SKM-1 (cell line): ENCODE measurements around the gene MGLL.

Source experiments
- DNase-seq: peaks from one replicate; lab custom pipeline; 2025; ENCODE audit not compliant: unreplicated experiment; lab: John Stamatoyannopoulos, UW

The MGLL gene

DNA sequence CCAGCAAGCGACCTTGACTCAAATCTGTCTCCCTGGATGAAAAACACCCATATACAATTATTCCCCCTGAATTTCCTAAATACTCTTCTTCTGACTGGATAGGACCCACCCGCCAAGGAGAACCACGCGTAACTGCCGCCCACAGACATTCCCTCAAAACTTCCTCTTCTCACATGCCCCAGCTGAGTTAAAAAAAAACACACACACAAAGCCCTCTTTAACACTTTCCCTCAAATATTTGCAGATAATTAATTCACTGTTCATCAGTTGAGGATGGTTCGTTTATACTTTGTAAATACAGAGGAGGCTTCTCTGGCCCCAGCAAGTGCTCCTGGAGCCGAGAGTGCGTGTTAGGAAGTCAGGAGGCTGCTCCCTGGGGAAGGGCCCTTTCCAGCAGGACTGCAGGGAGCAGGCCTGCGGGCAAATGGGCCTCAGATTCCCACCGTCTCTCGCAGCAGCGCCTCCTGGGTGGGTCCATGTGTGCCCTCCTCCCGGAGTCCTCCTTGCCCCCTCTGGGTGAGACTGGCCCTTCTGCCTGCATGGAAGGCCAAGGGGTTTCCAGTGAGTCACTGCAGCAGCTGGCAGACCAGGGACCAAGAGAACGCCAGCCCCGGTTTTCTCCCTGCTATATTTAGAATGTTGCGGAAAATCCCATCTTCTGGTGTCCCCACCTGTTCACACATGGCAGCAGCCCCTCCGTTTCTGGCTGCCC lies 46.8 kb downstream of the MGLL start:
- no peak for DNase-seq

- DNase-seq, result no peak
Measured at GRCh38 chr3:127774647-127775046, 47.7 kb downstream of the MGLL start.

DNA sequence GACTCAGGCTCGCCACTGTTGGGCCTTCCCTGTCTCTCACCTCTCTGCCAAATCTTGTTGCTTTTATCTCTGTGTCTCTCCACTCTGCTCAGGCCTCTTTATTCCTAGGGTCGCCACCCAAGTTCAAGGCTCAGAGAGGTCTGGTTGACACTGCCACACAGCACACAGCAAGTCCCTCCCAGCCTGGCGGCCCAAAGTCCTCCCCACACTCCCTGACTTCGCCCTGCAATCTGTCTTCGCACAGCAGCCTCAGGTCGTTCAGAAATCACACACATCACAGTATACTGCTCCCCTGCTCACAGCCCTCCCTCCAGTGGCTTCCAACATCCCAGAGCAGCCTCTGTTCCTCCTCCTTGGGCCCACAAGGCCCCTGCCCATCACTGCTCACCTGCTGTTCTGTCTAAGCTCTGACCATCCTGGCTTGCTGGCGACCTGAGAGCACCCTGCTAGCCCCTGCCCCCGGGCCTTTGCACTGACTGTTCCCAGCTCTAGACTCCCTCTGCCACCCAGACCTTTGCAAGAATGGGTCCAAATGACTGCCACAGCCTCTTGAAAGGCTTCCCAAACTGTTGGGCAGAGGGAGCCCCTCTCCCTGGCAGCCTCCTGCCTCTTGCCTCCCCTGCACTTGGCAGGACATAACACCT lies 48.4 kb downstream of the MGLL start:
- DNase-seq, result no peak

GRCh38 chr3:127772827-127773751 lies 49.2 kb downstream of the MGLL start:
- no peak for DNase-seq

DNA sequence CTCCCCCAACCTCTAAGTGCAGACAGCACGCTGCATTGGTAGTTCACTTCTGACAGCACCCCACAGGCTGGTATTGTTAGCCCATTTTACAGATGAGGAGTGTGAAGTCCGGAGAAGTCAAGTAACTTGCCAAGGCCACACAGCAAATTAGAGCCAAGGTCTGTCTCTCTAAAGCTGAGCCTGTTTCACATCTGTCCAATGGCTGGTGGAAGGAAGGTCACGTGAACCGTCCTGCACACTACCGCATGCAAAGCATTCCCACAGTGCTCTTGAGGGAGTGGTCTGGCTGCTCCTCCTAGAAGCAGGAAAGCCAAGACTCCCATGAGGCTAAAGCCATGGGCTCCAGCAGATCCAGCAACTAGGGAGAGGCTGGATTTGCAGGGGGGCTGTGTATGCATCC lies 50.0 kb downstream of the MGLL start:
- DNase-seq, result no peak

DNA sequence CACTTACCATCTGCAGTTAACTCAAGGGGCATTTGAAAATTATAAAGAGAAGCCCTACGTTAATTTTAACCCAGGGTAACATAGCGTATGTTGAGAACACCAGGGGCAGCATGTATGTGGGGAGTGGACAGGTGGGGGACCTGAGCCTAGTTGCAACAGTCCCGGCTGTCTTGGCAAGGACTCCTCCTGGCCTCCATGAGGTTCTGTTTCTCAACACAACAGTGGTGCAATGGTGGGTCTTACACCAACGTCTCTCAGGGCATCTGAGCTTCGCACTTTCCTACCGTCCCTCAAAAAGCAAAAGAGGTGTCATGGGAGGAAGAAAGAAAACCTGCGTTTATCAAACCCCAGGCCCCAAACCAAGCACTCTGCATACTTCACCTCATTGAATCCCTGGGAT lies 50.6 kb downstream of the MGLL start:
- DNase-seq, result no peak

DNA sequence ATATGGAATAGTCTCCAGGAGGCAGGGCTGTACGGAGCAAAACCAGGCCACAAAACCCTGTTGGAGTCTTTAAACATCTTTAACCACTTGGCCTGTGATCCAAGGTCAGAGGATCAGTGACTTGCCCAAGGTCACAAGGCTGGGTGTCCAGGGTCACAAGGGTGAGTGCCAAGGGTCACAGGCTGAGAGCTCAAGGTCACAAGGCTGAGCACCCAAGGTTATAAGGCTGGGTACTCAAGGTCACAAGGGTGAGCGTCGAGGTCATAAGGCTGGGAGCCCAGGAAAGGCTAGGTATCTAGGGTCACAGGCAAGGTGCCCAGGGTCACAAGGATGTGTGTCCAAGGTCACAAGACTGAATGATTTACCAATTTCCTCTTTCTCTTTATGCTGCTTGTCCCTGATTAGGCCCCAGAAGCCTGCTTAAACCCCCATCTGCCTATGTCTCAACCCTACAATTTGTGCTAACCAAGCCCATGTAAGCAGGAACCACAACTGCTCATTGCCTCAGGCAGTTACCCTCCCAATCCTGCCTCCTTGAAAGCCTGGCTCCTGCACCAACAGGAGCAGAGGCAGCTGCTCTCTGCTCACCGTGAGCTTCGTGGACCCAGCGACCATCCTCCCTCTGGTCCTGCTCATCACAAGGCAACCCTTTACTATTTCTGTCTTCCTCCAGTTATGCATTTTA lies 51.5 kb downstream of the MGLL start:
- DNase-seq, result peak; percentile 92

DNA sequence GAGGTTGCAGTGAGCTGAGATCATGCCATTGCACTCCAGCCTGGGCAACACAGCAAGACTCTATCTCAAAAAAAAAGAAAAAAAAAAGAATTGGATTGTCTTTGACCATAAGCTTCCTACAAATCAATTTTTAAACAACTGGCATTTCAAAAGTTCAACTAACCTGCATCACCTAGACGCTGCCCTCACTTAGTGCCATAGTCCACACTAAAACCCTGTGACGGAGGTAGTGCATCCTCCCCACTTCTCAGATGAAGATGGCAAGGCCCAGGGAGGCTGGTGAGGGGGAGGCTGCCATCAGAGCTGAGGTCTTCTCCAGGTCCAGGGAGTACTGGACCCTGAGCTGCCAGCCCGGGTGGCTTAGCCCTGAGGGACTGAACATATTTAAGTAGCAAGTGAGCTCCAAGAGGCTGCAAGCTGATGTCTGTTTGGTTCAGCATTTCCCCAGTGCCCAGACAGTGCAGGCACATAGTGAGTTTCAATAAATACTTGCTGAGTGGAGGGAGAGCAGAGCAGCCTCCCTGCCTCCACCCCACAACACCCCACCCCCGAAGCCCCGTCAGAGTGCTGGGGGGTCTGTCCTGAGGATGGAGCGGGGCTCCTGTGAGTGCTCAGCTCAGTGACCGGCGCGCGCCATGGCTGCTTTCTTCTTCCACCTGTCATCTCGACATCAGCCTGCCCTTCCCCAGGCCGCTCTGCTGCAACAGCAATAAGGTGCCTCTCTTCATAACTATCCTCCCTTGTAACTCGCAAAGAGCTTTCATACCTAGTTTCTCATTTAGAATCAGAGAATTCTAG lies 52.8 kb downstream of the MGLL start:
- DNase-seq, result no peak

DNA sequence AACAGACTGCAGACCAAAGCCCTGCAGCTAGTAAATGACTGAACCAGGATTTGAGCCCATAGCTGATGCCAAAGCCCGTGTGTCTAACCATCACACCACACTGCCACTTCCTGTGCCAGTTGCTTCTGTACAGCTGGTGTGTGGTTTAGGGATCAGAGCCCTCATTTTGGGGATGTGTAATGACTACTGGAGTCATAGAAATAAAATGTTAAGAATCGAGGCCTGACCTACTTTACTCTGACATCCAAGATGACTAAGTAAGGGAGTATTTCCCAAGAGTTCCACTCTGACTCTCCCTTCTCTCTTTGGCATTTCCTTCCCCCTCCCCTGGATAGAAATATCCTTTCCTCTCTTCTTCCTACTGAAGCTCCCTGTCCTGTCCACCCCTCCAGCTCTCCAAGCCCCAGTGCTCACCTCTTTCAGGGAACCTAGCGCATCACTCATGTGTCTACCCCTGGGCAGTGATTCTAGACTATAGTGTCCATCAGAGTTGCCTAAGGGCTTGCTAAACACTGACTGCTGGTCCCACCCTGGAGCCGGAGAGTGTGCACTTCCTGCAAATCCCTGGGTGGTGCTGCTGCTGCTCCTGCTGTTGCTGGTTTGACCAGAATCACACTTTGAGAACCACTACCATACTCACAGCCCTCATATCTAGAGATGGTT lies 53.8 kb downstream of the MGLL start:
- peak; percentile 30 for DNase-seq

DNA sequence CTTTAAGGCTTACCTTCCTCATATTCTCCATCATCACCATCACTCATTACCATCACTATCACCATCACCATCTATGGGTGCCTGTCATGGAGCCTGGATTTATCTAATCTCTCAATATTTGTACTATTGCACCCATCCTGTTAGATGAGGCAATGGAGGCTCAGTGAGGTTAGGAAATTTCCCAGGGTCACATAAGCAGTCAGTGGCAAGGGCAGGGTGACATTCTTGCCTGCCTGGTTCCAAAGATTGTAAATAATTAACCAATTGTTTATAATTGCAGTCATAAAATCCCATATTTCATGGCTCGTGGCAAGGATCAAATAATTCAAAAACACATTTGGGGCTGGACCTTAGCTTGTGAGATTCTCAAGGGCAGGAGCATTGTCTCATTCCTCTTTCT lies 55.2 kb downstream of the MGLL start:
- DNase-seq, result no peak

- no peak for DNase-seq
Measured at GRCh38 chr3:127765735-127766134, 56.6 kb downstream of the MGLL start.

DNA sequence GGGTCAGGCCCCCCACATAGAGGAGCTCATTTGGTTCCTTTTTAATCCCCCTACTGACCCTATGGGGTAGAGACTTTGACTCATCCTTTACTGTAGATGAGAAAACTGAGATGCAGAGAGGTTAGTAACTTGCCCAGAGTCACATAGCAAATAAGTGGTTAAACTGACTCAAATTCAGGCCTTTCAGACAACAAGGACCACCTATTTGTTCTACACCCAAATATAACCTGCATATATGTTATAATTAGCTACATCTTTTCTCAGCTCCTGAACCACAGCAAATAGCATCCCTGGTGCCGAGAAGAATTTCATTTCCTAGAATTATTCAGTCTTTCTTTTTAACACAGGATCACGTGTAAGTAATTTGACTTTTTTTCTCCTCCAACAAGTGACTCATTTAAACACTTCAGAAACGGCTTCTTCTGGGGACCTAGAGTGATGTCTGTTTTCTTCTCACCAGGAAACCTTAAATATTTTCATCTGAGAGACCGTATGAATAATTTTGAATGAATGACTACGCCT lies 57.4 kb downstream of the MGLL start:
- DNase-seq, result no peak

DNA sequence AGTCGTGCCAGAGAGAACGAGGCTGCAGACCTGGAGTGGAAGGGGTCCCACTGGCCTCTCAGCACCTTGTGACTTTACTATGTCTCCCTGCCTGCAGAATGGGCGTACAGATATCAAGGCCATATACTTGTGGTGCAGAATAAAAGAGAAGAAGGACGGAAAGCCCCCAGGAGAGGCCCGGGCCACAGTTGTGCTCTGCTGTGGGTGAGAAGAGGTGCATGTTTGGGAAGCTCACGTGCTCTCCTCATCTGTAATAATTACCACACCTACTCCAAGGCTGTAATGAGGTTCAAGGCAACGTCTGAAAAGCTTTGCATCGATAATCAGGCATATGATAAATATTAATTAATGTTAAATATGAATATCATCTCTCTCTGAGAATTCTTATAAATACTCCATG lies 58.0 kb downstream of the MGLL start:
- DNase-seq, result no peak

- no peak for DNase-seq
Measured at GRCh38 chr3:127763816-127764215, 58.5 kb downstream of the MGLL start.

DNA sequence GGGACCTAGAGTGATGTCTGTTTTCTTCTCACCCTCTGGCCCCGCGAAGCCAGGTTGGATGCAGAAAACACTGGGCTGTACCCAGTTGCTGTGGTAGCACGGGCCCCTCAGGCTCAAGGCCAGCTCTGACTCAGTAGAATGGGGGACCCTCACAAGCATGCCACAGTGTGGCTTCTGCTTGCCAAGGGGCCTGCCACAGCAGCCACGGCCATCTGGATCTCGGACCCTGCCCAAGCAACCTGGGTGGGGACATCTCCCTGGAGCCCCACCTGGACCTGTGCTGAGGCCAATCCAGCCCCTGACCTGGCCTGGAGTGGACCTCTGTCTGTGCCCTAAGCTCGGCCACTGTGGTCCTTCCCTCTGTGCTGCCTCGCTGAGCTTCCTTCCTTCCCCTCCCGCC lies 59.0 kb downstream of the MGLL start:
- no peak for DNase-seq

GRCh38 chr3:127762787-127763105 lies 59.6 kb downstream of the MGLL start:
- no peak for DNase-seq

GRCh38 chr3:127762077-127762786 lies 60.1 kb downstream of the MGLL start:
- no peak for DNase-seq

DNA sequence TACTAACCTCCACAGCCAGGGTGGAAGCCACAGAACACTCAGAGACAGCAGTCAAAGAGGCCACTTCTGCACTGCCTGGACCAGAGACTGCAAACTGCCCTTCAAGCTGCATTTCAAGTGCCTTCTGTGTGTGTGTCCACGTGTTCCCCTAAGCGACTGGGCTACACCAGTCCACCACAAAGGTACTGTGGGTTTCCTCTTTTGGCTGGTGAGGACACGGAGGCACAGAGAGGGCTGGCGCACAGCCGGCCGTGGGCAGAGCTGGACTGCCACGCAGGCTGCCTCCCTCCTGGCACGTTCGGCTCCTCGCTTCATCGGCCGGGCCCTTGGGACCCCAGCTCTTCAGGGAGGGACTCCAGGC lies 60.9 kb downstream of the MGLL start:
- DNase-seq, result no peak

GRCh38 chr3:127760791-127761440 lies 61.4 kb downstream of the MGLL start:
- DNase-seq, result no peak
